Breast epithelium (tissue), 4 donors: Measurements from ENCODE around the gene IVD. TPM values are rescaled to one million over a fixed set of nuclear protein-coding genes. Genes with fewer than 3 reads are reported as not detected.

ENCODE experiments used
- DNase-seq, 2 donors: peaks; one replicate each; pipeline ENCODE4 v3.0.0-alpha.2; 2019; ENCODE audit warnings: low spot score in 2 of 2
- H3K27ac ChIP-seq, 2 donors: fragments of 200-600 bp; sonication (generic) in 1 of 2; one replicate each; pipeline ENCODE4 v1.5.1; 2016 to 2019; ENCODE audit warnings: mild to moderate bottlenecking in 1 of 2
- H3K27me3 ChIP-seq, 2 donors: fragments of 200-600 bp; sonication (generic) in 1 of 2; one replicate each; pipeline versions ENCODE4 v1.5.1 to v1.6.0; 2017 to 2019; ENCODE audit warnings: control low read depth in 1 of 2, mild to moderate bottlenecking in 1 of 2
- H3K36me3 ChIP-seq: fragments of 200-600 bp; one replicate; pipeline ENCODE4 v1.5.1; 2019
- H3K4me1 ChIP-seq, 2 donors: fragments of 200-600 bp; sonication (generic); one replicate each; pipeline ENCODE4 v1.5.1; 2016 to 2019; ENCODE audit warnings: control low read depth in 1 of 2
- H3K4me3 ChIP-seq, 3 donors: fragments of 200-600 bp; sonication (generic); 1 replicate in 2 of 3; 2 replicates in 1 of 3; pipeline ENCODE4 v1.5.1; 2016 to 2019; ENCODE audit warnings: mild to moderate bottlenecking in 3 of 3, moderate library complexity in 2 of 3
- H3K9me3 ChIP-seq, 2 donors: fragments of 200-600 bp; sonication (generic) in 1 of 2; one replicate each; pipeline ENCODE4 v1.5.1; 2016 to 2019; ENCODE audit warnings: control low read depth in 1 of 2
- POLR2A ChIP-seq: fragments of 450-650 bp; IDR thresholded peaks from one replicate; pipeline ENCODE4 v1.6.1; 2016; ENCODE audit warnings: antibody characterized with exemption, mild to moderate bottlenecking, moderate library complexity
- POLR2AphosphoS5 ChIP-seq, 3 donors: sonication (generic); formaldehyde crosslinking; IDR thresholded peaks; one replicate each; pipeline ENCODE4 v1.6.1; 2017; ENCODE audit warnings: antibody characterized with exemption in 3 of 3
- intact Hi-C: fragments of 100-400 bp; cut with DNase I; formaldehyde crosslinking; loops from one replicate; pipeline ENCODE4 v1.15.1; 2023; ENCODE audit warnings: low total_unique reads
- total RNA-seq, 3 donors: library from RNA; depleted of rRNA; stranded (reverse); fragments of >200 nt; gene quantifications; one replicate each; pipeline ENCODE4 v1.1.0, GENCODE V29; 2016
- TF ChIP-seq, protein P1 (sequence below), 3 donors: fragments of 450-650 bp; IDR thresholded peaks; one replicate each; pipeline ENCODE4 v1.5.1; 2016 to 2017; ENCODE audit warnings: antibody characterized with exemption in 3 of 3, mild to moderate bottlenecking in 3 of 3, moderate library complexity in 3 of 3

Gene IVD
- total RNA-seq, 3 donors from 2014 or later: 43.8 to 72.7 (median 62.6) TPM

DNA sequence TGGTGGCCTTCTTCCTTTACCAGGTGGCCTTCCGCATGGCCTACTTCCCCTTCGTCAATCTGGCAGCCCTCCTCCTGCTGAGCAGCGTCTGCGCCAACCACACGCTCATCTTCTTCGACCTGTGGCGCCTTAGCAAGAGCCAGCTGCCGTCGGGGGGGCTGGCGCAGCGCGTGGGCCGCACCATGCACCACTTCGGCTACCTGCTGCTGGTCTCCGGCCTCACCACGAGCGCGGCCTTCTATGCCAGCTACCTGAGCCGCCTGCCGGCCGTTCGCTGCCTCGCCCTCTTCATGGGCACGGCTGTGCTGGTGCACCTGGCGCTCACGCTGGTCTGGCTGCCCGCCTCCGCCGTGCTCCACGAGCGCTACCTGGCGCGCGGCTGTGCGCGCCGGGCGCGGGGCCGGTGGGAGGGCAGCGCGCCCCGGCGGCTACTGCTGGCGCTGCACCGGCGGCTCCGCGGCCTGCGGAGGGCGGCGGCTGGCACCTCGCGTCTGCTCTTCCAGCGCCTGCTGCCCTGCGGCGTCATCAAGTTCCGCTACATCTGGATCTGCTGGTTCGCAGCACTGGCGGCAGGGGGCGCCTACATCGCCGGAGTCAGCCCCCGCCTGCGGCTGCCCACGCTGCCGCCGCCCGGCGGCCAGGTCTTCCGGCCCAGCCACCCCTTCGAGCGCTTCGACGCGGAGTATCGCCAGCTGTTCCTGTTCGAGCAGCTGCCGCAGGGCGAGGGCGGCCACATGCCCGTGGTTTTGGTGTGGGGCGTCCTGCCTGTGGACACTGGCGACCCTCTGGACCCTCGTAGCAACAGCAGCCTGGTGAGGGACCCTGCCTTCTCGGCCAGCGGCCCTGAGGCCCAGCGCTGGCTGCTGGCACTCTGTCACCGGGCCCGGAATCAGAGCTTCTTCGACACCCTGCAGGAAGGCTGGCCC lies 37.6 kb upstream of the IVD start:
- H3K9me3 ChIP-seq: no peaks in the 10 kb centered on the region
- H3K4me1 ChIP-seq: peaks cover 0 to 7% of the 10 kb centered on the region in 2 donors
- H3K4me3 ChIP-seq: peak overlapping the region; percentile 29 to 60 (median 35)
- TF ChIP-seq POLR2A (no peak), POLR2AphosphoS5 (IDR thresholded peaks at IDR 0.05) (peak in 1 of 3 donors; percentile 14)
- TF ChIP-seq, protein P1, sequence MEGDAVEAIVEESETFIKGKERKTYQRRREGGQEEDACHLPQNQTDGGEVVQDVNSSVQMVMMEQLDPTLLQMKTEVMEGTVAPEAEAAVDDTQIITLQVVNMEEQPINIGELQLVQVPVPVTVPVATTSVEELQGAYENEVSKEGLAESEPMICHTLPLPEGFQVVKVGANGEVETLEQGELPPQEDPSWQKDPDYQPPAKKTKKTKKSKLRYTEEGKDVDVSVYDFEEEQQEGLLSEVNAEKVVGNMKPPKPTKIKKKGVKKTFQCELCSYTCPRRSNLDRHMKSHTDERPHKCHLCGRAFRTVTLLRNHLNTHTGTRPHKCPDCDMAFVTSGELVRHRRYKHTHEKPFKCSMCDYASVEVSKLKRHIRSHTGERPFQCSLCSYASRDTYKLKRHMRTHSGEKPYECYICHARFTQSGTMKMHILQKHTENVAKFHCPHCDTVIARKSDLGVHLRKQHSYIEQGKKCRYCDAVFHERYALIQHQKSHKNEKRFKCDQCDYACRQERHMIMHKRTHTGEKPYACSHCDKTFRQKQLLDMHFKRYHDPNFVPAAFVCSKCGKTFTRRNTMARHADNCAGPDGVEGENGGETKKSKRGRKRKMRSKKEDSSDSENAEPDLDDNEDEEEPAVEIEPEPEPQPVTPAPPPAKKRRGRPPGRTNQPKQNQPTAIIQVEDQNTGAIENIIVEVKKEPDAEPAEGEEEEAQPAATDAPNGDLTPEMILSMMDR (IDR thresholded peaks at IDR 0.05): peak; percentile 46 to 95 (median 47)
- no peaks in the 10 kb centered on the region for H3K36me3 ChIP-seq
- intact Hi-C loops: loop anchor here (10.0 kb wide), 1 partner anchor 57 kb away; no protein-coding TSS in a partner anchor
- H3K27ac ChIP-seq: peak overlapping the region in 1 of 2 donors; percentile 29
- no peaks in the 10 kb centered on the region for H3K27me3 ChIP-seq
- peak; percentile 69 to 83 for DNase-seq

DNA sequence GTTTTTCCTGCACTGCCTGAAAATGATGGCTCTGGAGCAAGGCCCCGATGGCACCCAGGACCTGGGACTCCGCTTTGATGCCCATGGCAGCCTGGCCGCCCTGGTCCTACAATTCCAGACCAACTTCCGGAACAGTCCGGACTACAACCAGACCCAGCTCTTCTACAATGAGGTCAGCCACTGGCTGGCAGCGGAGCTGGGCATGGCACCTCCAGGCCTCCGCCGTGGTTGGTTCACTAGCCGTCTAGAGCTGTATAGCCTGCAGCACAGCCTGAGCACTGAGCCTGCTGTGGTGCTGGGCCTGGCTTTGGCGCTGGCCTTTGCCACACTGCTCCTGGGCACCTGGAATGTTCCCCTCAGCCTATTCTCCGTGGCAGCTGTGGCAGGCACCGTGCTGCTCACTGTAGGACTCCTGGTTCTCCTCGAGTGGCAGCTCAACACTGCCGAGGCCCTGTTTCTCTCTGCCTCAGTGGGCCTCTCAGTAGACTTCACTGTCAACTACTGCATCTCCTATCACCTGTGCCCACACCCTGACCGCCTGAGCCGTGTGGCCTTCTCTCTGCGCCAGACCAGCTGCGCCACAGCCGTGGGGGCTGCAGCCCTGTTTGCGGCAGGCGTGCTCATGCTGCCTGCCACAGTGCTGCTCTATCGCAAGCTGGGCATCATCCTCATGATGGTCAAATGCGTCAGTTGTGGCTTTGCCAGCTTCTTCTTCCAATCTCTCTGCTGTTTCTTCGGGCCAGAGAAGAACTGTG lies 36.7 kb upstream of the IVD start:
- intact Hi-C loops: loop anchor here (10.0 kb wide), 1 partner anchor 56 kb away; no protein-coding TSS in a partner anchor

DNA sequence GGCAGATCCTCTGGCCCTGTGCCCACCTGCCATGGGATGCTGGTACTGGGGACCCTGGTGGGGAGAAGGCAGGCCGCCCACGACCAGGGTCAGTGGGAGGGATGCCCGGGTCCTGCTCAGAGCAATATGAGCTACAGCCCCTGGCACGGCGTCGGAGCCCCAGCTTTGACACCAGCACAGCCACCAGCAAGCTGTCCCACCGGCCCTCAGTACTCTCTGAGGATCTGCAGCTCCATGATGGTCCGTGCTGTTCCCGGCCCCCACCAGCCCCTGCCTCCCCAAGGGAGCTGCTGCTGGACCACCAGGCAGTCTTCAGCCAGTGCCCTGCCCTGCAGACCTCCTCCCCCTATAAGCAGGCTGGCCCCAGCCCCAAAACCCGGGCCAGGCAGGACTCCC lies 36.1 kb upstream of the IVD start:
- H3K36me3 ChIP-seq: no peaks in the 10 kb centered on the region
- DNase-seq: no peak
- no peaks in the 10 kb centered on the region for H3K9me3 ChIP-seq
- no peaks in the 10 kb centered on the region for H3K27me3 ChIP-seq
- intact Hi-C loops: loop anchor here (10.0 kb wide), 1 partner anchor 55 kb away; no protein-coding TSS in a partner anchor
- H3K4me3 ChIP-seq: no peak overlapping the region
- H3K27ac ChIP-seq: no peak overlapping the region
- TF ChIP-seq POLR2A (no peak), POLR2AphosphoS5 (IDR thresholded peaks at IDR 0.05) (no peak)
- TF ChIP-seq, protein P1 (IDR thresholded peaks at IDR 0.05): no peak
- peaks cover 0 to 7% of the 10 kb centered on the region in 2 donors for H3K4me1 ChIP-seq

More for the DNA sequence above, 36.7 kb upstream of the IVD start:
- no peak overlapping the region for H3K4me3 ChIP-seq
- peaks cover 0 to 7% of the 10 kb centered on the region in 2 donors for H3K4me1 ChIP-seq
- H3K27ac ChIP-seq: peak overlapping the region in 1 of 2 donors; percentile 29
- no peaks in the 10 kb centered on the region for H3K9me3 ChIP-seq
- TF ChIP-seq, protein P1 (IDR thresholded peaks at IDR 0.05): no peak
- no peak for TF ChIP-seq POLR2A
- TF ChIP-seq POLR2AphosphoS5 (IDR thresholded peaks at IDR 0.05): no peak
- H3K36me3 ChIP-seq: no peaks in the 10 kb centered on the region
- DNase-seq: no peak
- no peaks in the 10 kb centered on the region for H3K27me3 ChIP-seq

DNA sequence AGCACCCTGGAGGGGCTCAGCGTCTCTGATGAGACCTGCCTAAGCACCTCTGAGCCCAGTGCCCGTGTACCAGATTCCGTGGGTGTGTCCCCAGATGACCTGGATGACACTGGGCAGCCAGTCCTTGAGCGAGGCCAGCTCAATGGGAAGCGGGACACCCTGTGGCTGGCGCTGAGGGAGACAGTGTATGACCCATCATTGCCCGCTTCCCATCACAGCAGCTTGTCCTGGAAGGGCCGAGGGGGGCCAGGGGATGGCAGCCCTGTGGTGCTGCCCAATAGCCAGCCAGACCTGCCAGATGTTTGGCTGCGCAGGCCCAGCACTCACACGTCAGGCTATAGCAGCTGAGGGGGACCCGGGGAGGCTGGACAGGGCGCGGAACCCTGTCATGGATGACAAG lies 35.6 kb upstream of the IVD start:
- intact Hi-C loops: loop anchor here (10.0 kb wide), 1 partner anchor 55 kb away; no protein-coding TSS in a partner anchor
- no peak overlapping the region for H3K4me3 ChIP-seq
- no peak overlapping the region for H3K27ac ChIP-seq
- H3K36me3 ChIP-seq: no peaks in the 10 kb centered on the region
- TF ChIP-seq, protein P1 (IDR thresholded peaks at IDR 0.05): no peak
- TF ChIP-seq POLR2A (no peak), POLR2AphosphoS5 (IDR thresholded peaks at IDR 0.05) (no peak)
- H3K9me3 ChIP-seq: no peaks in the 10 kb centered on the region
- no peak for DNase-seq
- peaks cover 0 to 7% of the 10 kb centered on the region in 2 donors for H3K4me1 ChIP-seq
- no peaks in the 10 kb centered on the region for H3K27me3 ChIP-seq
